ENCODE data around the gene PARN.

GRCh38 chr16:14409563-14409962, 220.5 kb downstream of the PARN start:
- TF ChIP-seq PPARA (CRISPR knock-in tag; IDR thresholded peaks at IDR 0.05; ENCODE audit: borderline replicate concordance) (no peak), ISL1 (CRISPR knock-in tag; IDR thresholded peaks at IDR 0.05) (no peak), TCF4 (CRISPR knock-in tag; IDR thresholded peaks at IDR 0.05; ENCODE audit: borderline replicate concordance) (no peak), GLIS3 (CRISPR knock-in tag; IDR thresholded peaks at IDR 0.05) (no peak), RARB (CRISPR knock-in tag; IDR thresholded peaks at IDR 0.05) (no peak), ZNF565 (CRISPR knock-in tag; conservative IDR thresholded peaks at IDR 0.05; ENCODE audit: low read depth) (no peak), ZNF8 (CRISPR knock-in tag; IDR thresholded peaks at IDR 0.05) (no peak), ZFP3 (CRISPR knock-in tag; IDR thresholded peaks at IDR 0.05) (no peak)
- TF ChIP-seq, protein P1, sequence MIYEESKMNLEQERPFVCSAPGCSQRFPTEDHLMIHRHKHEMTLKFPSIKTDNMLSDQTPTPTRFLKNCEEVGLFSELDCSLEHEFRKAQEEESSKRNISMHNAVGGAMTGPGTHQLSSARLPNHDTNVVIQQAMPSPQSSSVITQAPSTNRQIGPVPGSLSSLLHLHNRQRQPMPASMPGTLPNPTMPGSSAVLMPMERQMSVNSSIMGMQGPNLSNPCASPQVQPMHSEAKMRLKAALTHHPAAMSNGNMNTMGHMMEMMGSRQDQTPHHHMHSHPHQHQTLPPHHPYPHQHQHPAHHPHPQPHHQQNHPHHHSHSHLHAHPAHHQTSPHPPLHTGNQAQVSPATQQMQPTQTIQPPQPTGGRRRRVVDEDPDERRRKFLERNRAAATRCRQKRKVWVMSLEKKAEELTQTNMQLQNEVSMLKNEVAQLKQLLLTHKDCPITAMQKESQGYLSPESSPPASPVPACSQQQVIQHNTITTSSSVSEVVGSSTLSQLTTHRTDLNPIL (CRISPR knock-in tag; IDR thresholded peaks at IDR 0.05; ENCODE audit: low read depth), result no peak

Data from SK-N-SH treated with all-trans-retinoic acid at 6 μM for 48 hours (cell line).